Stimulated activated CD8-positive, alpha-beta memory T cell treated with anti-CD3 and anti-CD28 coated beads, Interleukin-4, amount 100 ng/mL, for 48 hours (primary cell): ENCODE results near the gene SLC6A5.
"Not testable (repeated sequence)": the region's sequence is repeated elsewhere in the genome, so short reads cannot be mapped to it uniquely, and the experiment has no call there.

Experiments
- DNase-seq: peaks from one replicate; pipeline ENCODE4 v3.0.0-alpha.2; 2020

Gene SLC6A5

DNA sequence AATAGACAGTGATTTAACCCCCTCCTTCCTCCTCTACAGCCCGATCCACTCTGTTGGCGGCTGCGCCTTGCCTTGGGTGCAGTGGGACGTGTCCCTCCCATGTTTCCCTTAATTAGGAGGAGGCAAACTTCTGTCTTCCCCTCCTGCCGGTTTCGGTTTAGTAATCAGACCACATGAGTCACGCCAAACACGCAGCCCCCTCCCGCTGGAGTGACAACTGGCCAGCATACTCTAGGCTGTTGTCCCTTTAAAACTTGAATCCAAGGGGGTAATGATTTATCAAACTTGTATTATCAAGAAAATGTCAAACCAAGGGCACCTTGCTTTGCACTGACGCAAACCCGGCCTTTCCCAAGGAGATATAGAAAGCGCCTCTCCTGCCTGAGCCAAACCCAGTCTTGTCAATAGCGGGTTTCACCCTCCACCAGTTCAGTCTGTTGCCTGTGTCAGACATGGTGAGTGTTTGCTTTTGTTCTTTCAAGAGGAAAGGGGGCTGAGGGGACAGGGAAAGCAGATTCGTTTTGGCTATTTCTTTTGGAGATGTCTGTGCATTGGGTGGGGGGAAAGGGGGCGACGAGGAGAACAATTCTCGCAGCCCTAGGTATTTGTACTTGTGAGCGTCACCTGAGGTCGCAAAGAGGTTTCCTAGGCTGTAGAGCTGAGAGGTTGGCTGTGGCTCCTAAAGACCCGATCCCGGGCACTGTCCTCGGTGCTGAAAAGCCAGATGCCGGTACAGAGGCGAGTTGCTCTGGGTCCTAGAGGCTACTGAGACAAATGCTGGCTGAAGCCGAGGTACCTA lies at the start of gene SLC6A5:
Gene SLC6A5, plus strand, starts transcription at position 388 of the 799 bp plus-strand sequence. Its CDS starts 65 bp downstream, at position 453.
- peak; percentile 63 for DNase-seq

DNA sequence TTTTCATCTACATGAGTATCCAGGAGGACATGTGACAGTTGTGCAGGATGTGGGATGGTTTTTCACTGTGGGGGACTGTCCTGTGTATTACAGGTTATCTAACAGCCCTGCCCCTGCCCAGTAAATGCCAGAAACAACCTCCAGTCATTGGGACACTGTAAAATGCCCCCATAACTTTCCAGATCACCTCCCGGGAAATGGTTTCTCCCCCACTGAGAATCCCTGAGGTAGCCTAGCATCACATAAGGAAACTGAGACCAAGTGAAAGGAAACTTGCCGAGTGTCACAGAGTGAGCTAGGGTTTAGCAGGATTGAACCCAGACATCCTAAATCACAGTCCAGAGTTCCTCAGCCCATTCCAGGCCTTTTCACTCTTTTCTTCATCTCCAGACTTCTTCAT lies 48.3 kb upstream of the SLC6A5 start:
- no peak for DNase-seq

DNA sequence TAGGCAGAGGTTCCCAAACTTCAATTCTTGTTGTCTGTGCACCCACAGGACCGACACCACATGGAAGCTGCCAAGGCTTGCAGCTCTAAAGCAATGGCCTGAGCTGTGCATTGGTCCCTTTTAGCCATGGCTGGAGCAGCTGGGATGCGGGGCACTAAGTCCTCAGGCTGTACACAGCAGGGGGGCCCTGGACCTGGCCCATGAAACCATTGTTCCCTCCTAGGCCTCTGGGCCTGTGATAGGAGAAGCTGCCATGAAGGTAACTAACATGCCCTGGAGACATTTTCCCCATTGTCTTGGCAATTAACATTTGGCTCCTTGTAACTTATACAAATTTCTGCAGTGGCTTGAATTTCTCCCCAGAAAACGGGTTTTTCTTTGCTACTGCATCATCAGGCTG lies 43.6 kb upstream of the SLC6A5 start:
- DNase-seq, result no peak

DNA sequence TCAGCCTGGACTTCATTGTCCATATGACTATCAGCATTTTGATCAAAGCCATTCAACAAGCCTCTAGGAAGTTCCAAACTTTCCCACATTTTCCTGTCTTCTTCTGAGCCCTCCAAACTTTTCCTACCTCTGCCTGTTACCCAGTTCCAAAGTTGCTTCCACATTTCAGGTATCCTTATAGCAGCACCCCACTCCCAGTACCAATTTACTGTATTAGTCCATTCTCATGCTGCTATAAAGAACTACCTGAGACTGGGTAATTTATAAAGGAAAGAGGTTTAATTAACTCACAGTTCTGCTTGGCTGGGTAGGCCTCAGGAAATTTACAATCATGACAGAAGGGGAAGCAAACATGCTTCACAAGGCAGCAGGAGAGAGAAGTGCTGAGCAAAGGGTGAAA lies 43.0 kb upstream of the SLC6A5 start:
- not testable (repeated sequence) for DNase-seq

DNA sequence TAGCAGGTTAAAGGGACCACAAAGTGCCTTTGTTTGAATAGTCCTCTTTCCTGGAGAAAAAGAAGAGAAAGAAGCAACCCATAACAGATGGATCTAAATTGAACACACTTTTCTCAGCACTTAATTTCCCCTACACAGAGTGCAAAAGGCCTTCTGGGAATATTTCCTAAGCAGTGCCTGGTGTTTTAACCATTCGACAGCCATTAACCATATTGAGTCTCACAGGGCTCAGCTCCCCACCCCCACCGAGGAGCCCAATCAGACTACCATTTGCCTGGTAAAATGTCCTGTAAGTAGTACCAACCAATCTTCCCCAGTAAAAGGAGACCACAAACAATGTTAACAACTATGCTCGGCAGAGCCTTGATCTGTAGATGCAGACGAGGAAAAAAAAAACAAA lies 40.7 kb upstream of the SLC6A5 start:
- DNase-seq, result no peak

DNA sequence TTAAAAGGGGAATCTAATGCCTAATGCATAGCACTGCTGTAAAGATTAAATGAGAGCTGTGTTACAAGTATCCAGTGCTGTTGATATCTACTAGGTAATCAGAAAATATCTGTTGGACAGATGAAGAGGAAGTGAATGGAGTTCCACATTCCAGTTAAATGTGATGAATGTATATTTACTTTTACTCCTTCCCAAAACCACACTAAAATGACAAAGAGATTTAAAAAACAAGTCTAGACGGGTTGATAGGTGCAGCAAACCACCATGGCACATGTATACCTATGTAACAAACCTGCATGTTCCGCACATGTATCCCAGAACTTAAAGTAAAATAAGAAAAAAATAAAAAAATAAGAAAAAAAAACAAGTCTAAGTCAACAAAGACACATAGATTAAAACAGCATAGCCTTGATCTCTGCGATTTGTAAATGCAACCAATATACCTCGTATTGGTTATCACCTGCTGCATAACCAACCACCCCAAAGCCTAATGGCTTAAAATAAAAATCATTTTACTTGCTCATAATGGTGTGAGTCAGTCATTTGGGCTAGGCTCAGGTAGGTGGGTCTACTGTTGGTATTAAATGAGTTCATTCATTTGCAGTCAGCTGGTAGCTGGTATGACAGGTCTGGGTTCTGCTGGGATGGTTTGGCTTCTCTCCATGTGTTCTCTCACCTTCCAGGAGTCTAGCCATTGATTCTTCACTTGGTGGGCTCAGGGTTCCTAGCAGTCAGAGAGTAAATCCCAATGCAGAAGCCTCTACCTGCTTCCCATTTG lies 39.7 kb upstream of the SLC6A5 start:
- DNase-seq, result no peak

DNA sequence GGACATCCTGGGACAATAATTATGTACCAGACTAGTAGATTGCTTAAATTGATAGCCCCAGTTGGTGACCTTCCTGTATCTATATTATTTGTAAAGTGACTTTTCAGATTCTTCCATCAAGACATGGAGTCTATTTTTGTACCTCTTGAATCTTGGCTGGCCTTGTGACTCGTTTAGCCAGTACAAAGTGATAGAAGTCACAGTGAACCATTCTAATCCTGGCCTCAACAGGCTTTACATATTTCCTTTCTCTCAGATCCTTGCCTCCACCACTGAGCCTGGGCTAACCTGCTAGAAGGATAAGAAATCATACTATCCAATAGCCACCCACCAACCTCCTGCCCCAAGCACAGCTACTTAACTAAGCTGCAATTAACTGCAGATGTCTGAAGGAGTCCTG lies 37.5 kb upstream of the SLC6A5 start:
- no peak for DNase-seq

DNA sequence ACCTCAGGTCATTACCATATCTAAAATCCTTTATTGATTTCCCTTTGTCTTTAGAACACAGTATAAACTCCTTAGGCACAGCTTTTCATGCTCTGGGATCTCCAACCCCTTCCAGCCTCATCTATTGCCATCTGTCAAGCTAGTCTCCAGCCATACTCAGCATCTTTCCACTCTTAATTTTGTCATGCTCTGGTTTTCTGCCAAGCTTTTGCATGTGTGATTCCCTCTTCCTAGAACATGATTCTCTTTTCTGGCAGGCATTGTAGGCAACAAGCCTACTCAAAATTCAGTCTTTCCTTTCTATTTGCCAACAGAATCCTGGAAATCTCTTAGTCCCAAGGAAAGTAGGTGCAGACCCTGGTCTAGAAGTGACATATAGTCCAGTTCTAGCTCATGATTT lies 35.5 kb upstream of the SLC6A5 start:
- DNase-seq, result no peak

DNA sequence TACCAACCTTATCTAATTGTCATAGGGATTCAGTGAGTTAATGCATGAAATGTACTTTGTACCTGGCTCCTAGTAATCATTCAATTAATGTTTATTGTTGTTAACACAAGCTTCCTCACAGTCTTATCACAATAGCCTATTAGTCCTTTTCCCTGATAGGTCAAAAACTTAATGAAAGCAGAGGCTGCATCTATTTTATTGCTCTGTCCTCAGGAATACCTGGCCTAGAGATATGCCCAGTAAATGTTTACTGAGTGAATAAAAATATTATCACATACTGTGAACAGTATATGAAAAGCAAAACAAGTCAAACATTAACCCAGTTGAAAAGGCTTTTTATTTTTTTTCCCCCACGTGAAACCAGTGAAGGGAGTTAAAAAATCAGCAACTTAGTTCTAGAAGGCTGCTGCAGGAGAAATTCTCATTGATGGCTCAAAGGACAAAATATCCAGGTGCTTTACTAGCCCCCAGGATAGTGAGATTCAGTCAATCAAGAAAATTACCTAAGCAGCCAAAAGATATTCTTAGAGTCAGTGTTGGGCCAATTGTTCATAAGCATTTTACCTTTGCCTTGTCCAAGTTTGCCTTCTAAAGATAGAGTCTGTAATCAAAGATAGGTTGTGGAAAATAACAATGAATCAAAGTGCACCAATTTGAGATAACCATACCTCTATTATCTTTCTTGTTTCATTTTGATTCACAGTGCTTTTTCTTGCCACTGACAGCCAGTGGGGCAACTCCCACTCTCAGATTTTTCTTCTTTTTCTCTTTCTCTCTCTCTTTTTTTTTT lies 34.4 kb upstream of the SLC6A5 start:
- no peak for DNase-seq

DNA sequence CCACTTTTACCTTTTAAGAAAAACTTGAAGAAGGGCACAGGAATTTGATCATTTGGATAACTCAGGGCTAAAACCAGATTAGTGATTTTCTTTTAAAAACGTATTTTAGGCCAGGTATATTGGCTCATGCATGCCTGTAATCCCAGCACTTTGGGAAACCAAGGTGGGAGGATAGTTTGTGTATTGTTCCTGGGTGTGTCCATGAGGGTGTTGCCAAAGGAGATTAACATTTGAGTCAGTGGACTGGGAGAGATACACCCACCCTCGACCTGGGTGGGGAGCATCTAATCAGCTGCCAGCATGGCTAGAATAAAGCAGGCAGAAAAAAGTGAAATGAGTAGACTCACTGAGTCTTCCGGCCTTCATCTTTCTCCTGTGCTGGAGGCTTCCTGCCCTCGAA lies 33.3 kb upstream of the SLC6A5 start:
- DNase-seq, result not testable (repeated sequence)

DNA sequence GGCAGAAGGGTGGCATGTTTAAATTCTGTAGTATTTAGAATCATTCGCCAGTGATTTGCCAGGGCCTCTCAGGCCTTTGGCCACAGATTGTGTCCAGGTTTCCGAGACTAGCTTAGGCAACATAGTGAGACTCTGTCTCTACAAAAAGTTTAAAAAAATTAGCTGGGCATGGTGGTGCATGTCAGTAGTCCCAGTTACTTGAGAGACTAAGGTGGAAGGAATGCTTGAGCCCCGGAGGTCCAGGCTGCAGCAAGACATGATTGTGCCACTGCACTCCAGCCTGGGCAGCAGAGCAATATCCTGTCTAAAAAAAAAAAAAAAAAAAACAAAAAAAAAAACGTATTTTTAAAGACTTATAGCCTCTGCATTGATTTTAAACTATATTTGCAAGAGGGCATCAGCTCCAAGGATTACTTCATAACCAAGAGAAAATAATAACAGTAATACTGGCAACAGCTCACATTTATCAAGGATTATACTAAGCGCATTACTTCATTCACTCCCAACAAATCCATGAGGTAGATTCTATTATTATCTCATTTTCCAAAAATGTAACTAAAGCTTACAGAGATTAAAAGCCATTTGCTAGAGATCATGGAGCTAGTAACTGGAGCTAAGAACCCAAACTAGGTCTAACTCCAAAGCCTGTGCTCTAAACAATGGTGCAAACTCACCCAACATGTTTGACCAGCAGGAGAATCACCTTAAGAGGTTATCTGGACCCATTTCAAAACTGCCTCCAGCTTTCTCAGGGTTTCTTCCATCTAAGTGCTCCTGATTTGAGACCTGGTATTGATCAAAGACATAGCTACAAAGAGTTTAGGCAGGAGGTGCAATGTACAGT lies 32.6 kb upstream of the SLC6A5 start:
- no peak for DNase-seq

DNA sequence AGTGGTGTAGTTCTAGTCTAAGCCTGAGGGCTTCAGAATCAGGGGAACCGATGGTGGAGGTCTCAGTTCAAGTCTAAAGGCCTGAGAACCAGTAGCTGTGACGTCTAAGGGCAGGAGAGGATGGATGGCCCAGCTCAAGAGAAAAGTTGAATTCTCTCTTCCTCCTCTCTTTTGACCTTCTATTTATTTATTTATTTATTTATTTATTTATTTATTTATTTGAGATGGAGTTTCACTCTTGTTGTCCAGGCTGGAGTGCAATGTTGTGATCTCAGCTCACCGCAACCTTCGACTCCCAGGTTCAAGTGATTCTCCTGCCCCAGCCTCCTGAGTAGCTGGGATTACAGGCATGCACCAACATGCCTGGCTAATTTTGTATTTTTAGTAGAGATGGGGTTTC lies 19.7 kb upstream of the SLC6A5 start:
- not testable (repeated sequence) for DNase-seq

DNA sequence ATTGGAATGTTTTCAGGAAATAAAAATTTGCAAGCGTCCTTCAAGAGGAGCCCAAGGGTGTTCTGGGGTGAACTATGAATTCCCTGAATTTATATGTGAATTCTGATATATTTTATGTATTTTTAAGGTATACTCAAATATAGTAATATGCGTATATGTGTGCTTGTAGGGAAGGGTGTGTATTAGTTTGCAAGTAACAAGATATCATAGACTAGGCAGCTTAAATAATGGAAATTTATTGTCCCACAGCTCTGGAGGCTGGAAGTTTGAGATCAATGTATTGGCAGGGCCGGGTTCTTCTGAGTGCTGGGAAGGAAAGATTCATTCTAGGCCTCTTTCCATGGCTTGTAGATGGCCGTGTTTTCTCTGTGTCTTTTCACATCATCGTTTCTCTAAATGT lies 16.2 kb upstream of the SLC6A5 start:
- no peak for DNase-seq

DNA sequence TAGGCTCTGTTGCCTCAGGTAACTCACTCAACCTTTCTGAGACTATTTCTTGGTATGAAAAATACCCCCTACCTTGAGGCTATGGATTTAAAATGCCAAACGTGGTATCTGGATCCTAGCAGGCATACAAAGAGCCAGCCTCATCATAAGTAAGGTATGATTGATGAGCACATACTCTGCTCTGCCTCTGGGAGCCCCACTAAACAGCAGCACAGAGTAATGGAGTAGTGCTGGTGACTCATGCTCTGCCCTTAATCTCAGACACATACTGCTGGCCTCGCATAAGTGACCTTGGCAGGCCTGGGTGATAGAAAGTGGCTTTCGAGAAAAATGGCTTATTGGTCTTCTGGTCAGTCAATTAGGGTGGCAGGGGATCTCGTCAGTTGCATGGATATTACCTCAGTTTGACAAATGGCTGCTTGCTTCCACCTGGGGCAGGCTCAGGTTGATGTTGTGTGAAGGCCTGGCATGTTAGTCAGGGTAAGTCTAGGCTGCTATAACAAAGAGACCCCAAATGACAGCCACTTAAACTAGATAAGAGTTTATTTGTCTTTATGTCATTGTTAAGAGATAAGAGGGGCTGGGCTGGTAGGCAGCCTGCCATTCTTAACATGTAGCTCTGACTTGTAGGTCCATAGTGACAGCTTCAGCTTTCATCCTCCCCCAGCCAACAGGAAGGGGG lies 15.2 kb upstream of the SLC6A5 start:
- no peak for DNase-seq

DNA sequence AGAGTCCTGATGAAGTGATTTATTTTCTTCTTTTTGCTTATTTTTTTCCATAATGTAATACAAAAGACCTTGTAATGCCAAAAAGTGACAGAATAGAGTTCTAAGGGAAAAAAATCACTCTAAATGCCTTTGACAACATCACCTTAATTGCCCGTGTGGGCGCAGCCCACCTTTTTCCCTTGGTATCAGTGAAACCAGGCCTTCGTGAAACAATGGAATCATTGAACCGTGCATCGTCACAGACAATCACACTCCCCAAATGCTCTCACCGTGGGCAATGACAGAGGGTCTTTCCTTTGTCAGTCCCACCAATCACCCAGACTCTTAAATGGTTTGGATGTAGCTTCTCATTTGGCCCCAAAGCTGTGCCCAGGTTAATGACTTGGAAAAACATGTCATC lies 9.6 kb upstream of the SLC6A5 start:
- no peak for DNase-seq

DNA sequence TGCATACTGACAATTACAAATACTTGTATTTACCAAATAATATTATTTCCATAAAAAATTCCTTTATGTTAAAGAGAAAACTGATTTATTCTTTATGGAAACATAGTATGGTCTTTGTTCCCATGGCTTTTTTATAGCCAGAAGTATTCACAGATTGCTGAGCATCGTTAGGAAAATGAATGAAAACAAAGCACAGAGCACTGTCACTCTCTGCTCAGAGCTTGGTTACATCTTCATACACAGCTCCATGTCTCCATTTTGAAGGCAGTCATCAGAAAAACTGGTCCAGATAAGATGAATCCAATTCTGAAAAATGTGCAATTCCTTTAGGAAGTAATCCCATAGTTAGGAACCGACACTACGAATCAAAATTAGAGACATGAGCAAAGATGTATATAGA lies 9.0 kb upstream of the SLC6A5 start:
- no peak for DNase-seq

DNA sequence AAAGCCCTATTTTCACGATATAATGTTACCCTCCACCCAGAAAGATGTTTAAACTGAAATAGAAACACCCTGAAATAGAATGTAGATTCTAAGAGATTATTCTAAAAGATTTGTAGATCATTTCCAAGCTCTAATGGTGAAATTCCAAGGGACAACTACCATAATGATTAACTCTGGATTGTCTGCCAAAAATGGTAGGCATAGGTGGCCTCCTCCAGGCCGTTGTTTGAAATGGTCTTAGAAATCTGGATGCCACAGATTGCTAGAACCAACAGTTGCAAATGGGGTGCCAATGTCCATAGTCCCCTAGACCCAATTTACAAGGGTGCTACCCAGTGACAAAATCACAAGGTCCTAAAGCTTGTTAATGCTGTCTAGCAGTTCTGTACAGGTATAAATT lies 6.7 kb upstream of the SLC6A5 start:
- DNase-seq, result no peak

DNA sequence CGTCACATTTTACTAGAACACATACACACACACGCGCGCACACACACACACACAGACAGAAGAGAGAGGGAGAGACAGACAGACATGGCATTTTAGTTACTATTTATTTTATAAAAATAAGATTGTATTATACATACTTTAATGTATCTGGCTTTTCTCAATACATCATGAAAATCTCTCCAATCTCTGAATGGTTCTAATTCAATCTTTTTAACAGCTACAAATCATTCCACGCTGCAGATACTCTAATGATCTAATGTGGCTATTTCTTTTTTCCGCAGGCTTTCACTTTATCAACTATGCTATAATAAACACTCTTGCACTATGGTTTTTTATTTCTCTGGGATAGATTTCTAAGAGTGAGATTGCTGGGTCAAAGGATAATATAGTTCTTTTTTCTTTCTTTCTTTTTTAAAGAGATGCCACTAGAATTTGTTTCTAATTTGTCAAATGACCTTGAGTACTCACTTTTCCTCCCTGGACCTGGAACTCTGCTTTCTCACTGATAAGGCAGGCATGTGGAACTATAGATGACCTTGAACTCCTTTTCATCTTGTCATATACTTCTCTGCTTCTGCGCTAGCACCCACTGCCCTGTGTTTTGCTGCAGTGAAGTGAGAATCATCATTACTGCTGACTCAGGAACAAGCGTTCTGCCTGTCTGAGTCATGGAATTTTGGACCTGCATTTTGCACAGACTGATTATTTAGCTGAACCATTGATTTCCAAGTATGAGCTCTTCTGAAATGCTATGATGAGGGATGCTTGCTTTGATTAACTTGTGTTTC lies 4.9 kb upstream of the SLC6A5 start:
- no peak for DNase-seq

DNA sequence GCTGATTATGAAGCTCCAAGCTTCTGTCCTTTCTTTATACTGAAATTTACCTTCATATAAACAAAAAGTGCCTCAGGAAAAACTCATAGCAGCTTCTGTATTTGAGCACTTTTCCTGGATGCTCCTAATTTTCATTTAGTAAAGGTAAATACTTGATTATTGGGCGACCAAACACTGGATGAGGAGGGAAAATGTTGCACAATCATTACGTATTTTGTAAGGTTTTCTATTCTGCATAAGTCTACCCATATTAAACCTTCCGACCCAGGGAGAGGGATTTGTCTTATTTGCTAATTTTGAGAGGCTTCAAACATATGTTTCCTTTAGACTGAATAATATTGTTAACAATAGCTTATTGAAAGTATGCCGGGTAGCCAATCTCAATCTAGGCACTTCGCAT lies 4.3 kb upstream of the SLC6A5 start:
- no peak for DNase-seq

DNA sequence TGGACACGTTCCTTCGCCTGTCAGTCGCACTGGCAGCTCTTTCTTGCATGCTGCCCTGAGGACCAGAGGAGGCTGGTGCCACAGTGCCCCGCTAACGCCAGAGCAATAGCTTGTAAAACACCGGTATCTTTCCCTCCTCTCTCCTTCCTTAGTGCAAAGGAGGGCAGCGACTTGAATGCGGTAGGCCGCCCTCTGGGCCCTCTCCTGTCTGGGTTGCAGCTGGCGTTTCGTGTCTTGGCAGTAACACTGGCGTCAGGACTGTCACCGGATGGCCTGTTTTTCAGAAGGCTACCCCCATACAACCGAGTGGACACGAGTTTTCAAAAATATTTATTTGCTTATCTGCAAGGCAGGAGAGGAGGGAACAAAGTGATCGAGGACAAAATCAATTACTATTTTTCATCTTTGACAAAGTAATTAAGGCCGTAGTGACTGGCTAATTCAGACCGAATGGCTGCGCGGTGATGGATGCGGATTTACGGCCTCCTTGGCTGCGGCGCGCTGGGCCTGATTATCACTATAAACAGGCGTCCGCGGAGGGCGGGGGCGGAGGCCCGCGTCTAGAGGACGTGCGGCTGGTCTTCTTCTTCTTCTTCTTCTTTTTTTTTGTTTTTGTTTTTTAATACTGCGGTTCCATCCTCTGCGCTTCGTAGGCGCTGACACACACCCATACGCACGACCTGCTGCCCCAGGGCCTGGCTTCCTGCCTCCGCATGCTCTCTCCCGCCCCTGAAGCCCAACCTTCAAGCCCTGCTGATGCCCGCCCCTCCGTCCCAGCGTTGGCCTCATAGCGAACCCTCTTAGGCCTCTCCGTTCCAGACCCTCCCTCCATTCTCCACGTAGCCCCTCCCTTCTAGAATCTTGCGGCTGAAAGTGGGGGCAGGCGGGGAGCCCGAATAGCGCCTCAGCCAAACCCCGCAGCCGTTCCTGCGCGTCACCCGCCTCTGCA lies 2.9 kb upstream of the SLC6A5 start:
- DNase-seq, result no peak
